Testis (tissue), 2 donors: ENCODE measurements around the gene GNAI1.

Experiments
- CTCF ChIP-seq, 3 experiments: fragments of 450-650 bp in 2 of 3; fragments of 200-600 bp in 1 of 3; sonication (generic) in 1 of 3; IDR thresholded peaks; one replicate each; pipeline ENCODE4 v1.5.1; 2016 to 2019; ENCODE audit warnings: antibody characterized with exemption in 3 of 3, mild to moderate bottlenecking in 2 of 3, moderate library complexity in 1 of 3
- POLR2A ChIP-seq: fragments of 450-650 bp; IDR thresholded peaks from one replicate; pipeline ENCODE4 v1.6.1; 2017; ENCODE audit warnings: antibody characterized with exemption, mild to moderate bottlenecking, moderate library complexity

GRCh38 chr7:80145780-80146422 lies 11.3 kb downstream of the GNAI1 start:
- TF ChIP-seq POLR2A: no peak
- TF ChIP-seq CTCF (IDR thresholded peaks at IDR 0.05): no peak
